HG02759 (cell line): ENCODE results near the gene GCNT2.
"Not testable (repeated sequence)": the region's sequence is repeated elsewhere in the genome, so short reads cannot be mapped to it uniquely, and the experiment has no call there.

ENCODE experiments used
- ATAC-seq: cut with Tn5 transposase; IDR thresholded peaks from one replicate; pipeline ENCODE4 v1.9.1; 2021; ENCODE audit warnings: mild to moderate bottlenecking, moderate library complexity; ENCODE audit not compliant: unreplicated experiment

Gene GCNT2

DNA sequence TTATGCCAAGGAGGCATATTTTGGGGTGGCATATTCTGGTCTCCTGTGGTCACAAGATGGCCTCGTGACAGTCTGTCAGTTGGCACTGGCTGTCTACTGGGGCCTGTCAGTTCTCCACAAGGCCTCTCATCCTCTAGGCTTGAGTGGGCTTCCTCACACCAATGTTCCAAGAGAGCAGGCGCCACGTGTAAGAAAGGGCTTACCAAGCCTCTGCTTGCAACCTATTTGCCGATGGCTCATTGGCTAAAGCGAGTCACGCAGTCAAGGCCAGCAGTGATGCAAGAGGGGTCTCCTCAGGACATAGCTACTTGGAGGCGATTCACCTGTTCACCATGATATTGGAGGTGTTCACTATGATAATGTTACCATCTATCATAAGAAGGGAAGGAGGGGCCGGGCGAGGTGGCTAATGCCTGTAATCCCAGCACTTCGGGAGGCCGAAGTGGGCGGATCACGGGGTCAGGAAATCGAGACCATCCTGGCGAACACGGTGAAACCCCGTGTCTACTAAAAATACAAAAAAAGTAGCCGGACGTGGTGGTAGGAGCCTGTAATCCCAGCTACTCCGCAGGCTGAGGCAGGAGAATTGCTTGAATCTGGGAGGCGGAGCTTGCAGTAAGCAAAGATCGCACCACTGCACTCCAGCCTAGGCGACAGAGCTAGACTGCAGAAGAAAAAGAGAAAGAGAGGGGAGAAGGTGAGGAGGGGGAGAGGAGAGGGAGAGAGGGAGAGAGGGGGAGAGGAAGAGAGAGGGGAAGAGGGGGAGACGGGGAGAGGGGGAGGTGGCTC is 138.0 kb downstream of the GCNT2 start:
- ATAC-seq: no peak

DNA sequence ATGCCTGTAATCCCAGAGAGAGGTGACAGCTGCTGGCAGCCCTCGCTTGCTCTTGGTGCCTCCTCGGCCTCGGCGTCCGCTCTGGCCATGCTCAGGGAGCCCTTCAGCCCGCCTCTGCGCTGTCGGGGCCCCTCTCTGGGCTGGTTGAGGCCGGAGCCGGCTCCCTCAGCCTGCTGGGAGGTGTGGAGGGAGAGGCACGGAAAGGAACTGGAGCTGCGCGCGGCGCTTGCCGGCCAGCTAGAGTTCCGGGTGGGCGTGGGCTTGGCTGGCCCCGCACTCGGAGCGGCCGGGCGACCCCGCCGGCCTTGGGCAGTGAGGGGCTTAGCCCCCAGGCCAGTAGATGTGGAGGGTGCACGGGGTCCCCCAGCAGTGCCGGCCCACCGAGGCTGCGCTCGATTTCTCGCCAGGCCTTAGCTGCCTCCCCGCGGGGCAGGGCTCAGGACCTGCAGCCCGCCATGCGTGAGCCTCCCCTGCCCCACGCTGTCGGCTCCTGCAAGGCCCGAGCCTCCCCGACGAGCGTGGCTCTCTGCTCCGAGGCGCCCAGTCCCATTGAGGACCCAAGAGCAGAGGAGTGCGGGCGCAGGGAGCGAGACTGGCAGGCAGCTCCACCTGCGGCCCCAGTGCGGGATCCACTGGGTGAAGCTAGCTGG is 138.7 kb downstream of the GCNT2 start:
- ATAC-seq: no peak

DNA sequence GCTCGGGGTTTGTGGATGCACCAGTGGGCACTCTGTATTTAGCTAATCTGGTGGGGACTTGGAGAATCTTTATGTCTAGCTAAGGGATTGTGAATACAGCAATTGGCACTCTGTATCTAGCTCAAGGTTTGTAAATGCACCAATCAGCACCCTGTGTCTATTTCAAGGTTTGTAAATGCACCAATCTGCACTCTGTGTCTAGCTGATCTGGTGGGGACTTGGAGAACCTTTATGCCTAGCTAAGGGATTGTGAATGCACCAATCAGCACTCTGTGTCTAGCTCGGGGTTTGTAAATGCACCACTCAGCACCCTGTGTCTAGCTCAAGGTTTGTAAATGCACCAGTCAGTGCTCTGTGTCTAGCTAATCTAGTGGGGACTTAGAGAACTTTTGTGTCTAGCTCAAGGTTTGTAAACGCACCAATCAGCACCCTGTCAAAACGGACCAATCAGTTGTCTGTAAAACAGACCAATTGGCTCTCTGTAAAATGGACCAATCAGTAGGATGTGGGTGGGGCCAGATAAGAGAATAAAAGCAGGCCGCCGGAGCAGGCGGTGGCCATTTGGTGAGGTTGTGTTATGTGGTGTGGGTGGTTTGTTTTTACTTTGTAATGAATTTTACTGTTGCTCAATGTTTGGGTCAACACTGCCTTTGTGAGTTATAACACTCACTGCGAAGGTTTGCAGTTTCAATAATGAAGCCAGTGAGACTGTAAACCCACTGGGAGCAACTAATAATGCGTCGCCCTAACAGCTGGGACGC is 139.5 kb downstream of the GCNT2 start:
- not testable (repeated sequence) for ATAC-seq

DNA sequence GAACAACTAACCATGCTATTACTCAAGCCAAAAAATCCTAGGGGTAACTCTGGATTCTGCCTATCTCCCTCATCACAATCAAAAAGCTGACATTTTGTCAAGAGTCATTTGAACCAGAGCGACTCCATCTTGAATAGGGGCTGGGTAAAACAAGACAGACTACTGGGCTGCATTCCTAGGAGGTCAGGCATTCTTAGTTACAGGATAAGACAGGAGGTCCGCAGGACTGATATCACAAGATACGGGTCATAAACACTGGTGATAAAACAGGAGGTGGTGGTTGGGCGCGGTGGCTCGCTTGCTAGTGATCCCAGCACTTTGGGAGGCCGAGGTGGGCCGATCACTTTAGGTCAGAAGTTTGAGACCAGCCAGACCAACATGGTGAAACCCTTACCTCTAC is 141.1 kb downstream of the GCNT2 start:
- ATAC-seq: no peak

DNA sequence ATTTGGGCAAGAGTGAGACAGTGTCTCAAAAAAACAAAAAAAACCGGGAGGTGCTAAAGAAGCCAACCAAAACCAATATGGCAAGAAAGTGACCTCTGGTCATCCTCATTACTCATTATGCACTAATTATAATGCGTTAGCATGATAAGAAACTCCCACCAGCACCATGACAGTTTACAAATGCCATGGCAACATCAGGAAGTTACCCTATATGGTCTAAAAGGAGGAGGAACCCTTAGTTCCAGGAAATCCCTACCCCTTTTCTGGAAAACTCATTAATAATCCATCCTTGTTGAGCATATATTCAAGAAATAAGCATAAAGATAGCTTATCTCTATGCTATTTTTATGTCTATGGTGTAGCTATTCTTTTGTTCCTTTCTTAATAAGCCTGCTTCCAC is 141.6 kb downstream of the GCNT2 start:
- ATAC-seq: no peak

DNA sequence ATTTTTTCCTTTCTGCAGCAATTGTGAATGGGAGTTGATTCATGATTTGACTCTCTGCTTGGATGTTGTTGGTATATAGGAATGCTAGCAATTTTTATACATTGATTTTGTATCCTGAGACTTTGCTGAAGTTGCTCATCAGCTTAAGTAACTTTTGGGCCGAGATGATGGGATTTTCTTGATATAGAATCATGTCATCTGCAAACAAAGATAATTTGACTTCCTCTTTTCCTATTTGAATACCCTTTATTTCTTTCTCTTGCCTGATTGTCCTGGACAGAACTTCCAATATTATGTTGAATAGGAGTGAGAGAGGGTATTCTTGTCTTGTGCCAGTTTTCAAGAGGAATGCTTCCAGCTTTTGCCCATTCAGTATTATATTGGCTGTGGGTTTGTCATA is 144.4 kb downstream of the GCNT2 start:
- not testable (repeated sequence) for ATAC-seq

DNA sequence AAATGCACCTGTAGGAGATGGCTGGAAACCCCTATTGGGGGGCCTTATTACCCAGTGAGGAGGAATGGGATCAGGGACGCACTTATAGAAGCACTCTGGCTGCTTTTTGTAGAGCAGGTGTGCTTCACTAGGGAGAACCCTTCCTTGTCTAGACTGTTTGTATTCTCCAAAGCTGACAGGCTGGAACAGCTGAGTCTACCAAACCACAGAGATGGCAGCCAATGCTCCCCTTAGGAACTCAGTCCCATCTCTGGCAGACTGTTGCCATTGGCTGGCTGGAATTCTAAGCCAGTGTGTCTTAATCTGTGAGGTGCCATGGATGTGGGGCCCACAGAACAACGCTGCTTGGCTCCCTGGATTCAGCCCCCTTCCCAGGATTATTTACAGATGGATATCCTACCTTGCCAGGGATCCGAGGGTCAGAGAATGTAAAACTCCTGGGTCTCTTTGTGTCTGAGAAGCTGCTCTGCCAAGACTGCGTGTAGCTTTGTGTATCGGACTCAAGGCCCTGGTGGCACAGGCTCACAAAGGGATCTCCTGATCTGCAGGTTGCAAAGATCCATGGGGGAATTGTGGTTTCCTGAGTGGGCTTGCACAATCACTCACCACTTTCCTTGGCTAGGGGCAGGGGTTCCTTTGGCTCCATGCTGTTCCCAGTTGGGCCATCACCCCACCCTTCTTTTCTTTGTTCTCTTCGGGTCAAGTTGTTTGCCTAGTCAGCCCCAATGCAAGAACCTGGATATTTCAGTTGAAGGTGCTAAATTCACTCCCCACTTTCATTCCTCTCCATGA is 147.2 kb downstream of the GCNT2 start:
- no peak for ATAC-seq

DNA sequence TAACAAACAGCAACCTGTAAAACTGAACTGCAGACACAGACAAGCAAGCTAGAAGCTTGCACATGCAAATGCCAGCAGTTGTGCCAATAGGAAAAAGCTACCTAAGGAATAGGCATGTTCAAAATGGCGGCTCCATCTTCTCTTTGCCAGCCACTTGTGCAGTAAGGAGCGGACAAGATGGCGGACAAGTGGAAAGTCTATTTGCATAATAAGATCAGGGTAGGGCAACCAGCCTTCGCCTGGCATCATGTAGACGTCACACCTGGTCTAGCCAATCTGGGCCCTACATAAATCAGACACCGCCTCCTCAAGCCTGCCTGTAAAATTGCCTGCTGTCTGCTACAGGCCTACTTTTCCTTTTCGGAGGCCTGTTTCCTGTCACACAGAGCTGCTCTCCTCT is 155.3 kb downstream of the GCNT2 start:
- ATAC-seq: no peak

DNA sequence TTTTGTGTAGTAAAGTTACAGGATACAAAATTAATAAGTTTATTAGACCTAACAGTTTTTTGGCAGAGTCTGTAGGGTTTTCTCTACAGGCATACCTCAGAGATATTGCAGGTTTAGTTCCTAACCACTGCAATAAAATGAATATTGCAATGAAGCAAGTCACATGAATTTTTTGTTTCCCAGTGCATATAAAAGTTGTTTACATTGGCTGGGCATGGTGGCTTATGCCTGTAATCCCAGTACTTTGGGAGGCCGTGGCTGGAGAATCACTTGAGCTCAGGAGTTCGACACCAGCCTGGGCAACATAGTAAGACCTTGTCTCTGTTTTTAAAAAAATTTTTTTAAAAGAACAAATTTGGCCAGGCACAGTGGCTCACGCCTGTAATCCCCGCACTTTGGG is 157.3 kb downstream of the GCNT2 start:
- ATAC-seq: no peak
